ENCODE data around the gene ZNF454.

The ZNF454 gene

DNA sequence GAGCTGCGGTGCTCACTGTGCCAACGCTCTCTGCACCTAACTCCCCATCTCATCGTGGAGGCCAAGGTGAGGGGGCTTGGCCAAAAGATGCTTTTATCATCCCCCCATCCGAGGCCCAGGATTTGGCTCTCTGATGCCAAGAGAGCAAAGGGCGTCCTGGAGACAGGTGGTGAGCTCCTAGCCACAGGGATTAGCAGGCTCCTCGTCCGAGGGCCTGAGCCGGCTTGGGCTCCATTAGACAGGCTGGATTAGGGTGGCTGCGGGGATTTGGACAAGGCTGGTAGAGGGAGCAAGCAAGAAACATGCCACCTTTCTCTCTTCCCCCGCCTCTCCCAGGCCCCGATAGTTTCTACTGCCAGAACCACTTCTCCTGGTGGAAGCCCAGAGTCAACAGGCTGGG lies 55.2 kb downstream of the ZNF454 start:
- H3K79me2 ChIP-seq (ENCODE audit: insufficient read depth, low read length), result no peaks in the 10 kb centered on the region
- H3K9ac ChIP-seq (ENCODE audit: low read depth, low read length, poor library complexity, severe bottlenecking), result no peak overlapping the region
- H2AFZ ChIP-seq (ENCODE audit: low read length), result no peak overlapping the region
- no peaks in the 10 kb centered on the region for H3K4me1 ChIP-seq (ENCODE audit: insufficient read depth, low read length, poor library complexity, severe bottlenecking)
- no peaks in the 10 kb centered on the region for H4K20me1 ChIP-seq (ENCODE audit: insufficient read depth, low read length, poor library complexity, severe bottlenecking)
- no peaks in the 10 kb centered on the region for H3F3A ChIP-seq (ENCODE audit: low read depth)
- H3K9me3 ChIP-seq (ENCODE audit: insufficient read depth, low read depth, low read length), result no peaks in the 10 kb centered on the region
- TF ChIP-seq EZH2phosphoT487 (IDR thresholded peaks at IDR 0.05; ENCODE audit: borderline replicate concordance), result no peak
- TF ChIP-seq, protein P1, sequence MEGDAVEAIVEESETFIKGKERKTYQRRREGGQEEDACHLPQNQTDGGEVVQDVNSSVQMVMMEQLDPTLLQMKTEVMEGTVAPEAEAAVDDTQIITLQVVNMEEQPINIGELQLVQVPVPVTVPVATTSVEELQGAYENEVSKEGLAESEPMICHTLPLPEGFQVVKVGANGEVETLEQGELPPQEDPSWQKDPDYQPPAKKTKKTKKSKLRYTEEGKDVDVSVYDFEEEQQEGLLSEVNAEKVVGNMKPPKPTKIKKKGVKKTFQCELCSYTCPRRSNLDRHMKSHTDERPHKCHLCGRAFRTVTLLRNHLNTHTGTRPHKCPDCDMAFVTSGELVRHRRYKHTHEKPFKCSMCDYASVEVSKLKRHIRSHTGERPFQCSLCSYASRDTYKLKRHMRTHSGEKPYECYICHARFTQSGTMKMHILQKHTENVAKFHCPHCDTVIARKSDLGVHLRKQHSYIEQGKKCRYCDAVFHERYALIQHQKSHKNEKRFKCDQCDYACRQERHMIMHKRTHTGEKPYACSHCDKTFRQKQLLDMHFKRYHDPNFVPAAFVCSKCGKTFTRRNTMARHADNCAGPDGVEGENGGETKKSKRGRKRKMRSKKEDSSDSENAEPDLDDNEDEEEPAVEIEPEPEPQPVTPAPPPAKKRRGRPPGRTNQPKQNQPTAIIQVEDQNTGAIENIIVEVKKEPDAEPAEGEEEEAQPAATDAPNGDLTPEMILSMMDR (conservative IDR thresholded peaks at IDR 0.05; ENCODE audit: low read length), result no peak
- no peak overlapping the region for H3K4me3 ChIP-seq (ENCODE audit: low read length, poor library complexity, severe bottlenecking)
- H3K36me3 ChIP-seq (ENCODE audit: insufficient read depth, low read length), result no peaks in the 10 kb centered on the region
- no peak overlapping the region for H3K4me2 ChIP-seq (ENCODE audit: low read depth, low read length, poor library complexity, severe bottlenecking)
- H3K27me3 ChIP-seq (ENCODE audit: insufficient read depth, low read length, poor library complexity, severe bottlenecking), result no peaks in the 10 kb centered on the region
- no peaks in the 10 kb centered on the region for H3K9me2 ChIP-seq (replicated peaks; ENCODE audit: low read depth, low read length)

DNA sequence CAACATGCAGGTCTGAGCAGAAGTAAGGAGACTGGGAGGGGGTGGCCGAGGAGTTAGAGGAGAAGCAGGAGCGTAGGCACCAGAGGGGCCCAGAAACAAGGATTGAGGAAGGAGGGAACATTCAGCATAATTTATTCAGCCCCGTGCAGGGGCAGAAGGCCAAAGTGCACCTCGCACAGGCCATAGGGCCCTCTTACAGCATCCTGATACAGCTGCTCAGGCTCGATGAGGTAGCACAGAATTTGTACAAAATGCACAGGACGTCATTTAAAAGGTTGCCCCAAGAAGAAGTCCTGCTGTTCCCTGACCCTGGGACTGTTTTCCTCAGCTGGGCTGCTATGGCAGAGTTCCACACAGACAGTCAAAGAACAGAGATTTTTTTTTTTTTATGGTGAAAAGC lies 56.2 kb downstream of the ZNF454 start:
- Histone ChIP-seq H4K20me1 (ENCODE audit: insufficient read depth, low read length, poor library complexity, severe bottlenecking) (no peaks in the 10 kb centered on the region), H3K36me3 (ENCODE audit: insufficient read depth, low read length) (no peaks in the 10 kb centered on the region), H3K9ac (ENCODE audit: low read depth, low read length, poor library complexity, severe bottlenecking) (no peak overlapping the region), H3K4me3 (ENCODE audit: low read length, poor library complexity, severe bottlenecking) (no peak overlapping the region), H2AFZ (ENCODE audit: low read length) (no peak overlapping the region), H3K9me2 (replicated peaks; ENCODE audit: low read depth, low read length) (no peaks in the 10 kb centered on the region), H3K79me2 (ENCODE audit: insufficient read depth, low read length) (no peaks in the 10 kb centered on the region), H3K27me3 (ENCODE audit: insufficient read depth, low read length, poor library complexity, severe bottlenecking) (no peaks in the 10 kb centered on the region), H3K4me1 (ENCODE audit: insufficient read depth, low read length, poor library complexity, severe bottlenecking) (no peaks in the 10 kb centered on the region), H3K9me3 (ENCODE audit: insufficient read depth, low read depth, low read length) (no peaks in the 10 kb centered on the region), H3F3A (ENCODE audit: low read depth) (no peaks in the 10 kb centered on the region), H3K4me2 (ENCODE audit: low read depth, low read length, poor library complexity, severe bottlenecking) (no peak overlapping the region)
- TF ChIP-seq EZH2phosphoT487 (IDR thresholded peaks at IDR 0.05; ENCODE audit: borderline replicate concordance), result no peak
- TF ChIP-seq, protein P1 (conservative IDR thresholded peaks at IDR 0.05; ENCODE audit: low read length), result no peak

DNA sequence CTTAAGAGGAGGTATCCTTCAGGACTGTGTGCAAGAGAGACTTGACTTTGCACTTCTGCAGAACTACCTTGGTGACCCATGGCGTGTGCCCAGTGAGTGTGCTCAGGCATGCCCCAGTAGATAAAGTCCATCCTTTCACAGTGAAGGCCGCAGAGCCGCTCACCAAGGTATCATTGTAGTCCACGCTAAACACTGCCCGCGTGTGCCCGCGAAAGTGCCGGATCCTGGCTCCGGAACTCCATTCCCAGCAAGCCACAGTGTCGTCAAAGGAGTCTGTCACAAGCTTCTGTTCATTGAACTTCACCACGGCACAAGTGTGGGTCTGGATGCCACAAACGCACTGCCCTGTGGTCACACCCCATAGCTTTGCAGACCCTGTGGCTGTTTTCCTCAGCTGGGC lies 57.4 kb downstream of the ZNF454 start:
- Histone ChIP-seq H2AFZ (ENCODE audit: low read length) (no peak overlapping the region), H3K36me3 (ENCODE audit: insufficient read depth, low read length) (no peaks in the 10 kb centered on the region), H3K79me2 (ENCODE audit: insufficient read depth, low read length) (no peaks in the 10 kb centered on the region), H3F3A (ENCODE audit: low read depth) (no peaks in the 10 kb centered on the region), H3K4me1 (ENCODE audit: insufficient read depth, low read length, poor library complexity, severe bottlenecking) (no peaks in the 10 kb centered on the region), H3K9me2 (replicated peaks; ENCODE audit: low read depth, low read length) (no peaks in the 10 kb centered on the region), H3K4me3 (ENCODE audit: low read length, poor library complexity, severe bottlenecking) (no peak overlapping the region), H3K27me3 (ENCODE audit: insufficient read depth, low read length, poor library complexity, severe bottlenecking) (no peaks in the 10 kb centered on the region), H3K9me3 (ENCODE audit: insufficient read depth, low read depth, low read length) (no peaks in the 10 kb centered on the region), H3K4me2 (ENCODE audit: low read depth, low read length, poor library complexity, severe bottlenecking) (no peak overlapping the region), H3K9ac (ENCODE audit: low read depth, low read length, poor library complexity, severe bottlenecking) (no peak overlapping the region), H4K20me1 (ENCODE audit: insufficient read depth, low read length, poor library complexity, severe bottlenecking) (no peaks in the 10 kb centered on the region)
- TF ChIP-seq, protein P1 (conservative IDR thresholded peaks at IDR 0.05; ENCODE audit: low read length), result no peak
- TF ChIP-seq EZH2phosphoT487 (IDR thresholded peaks at IDR 0.05; ENCODE audit: borderline replicate concordance), result no peak

Data from Loucy (cell line).